ENCODE measurements around the gene DAZAP1. TPM values are rescaled to one million over a fixed set of nuclear protein-coding genes. Genes with fewer than 3 reads are reported as not detected.
"Not testable (repeated sequence)": the region's sequence is repeated elsewhere in the genome, so short reads cannot be mapped to it uniquely, and the experiment has no call there.

The DAZAP1 gene
- total RNA-seq, 1 experiment from 2014 or later: 151 TPM

- H3K36me3 Mint-ChIP-seq (ENCODE audit: insufficient read depth, unreplicated experiment): peaks cover 42% of the 10 kb centered on the region
- H3K27ac Mint-ChIP-seq (ENCODE audit: unreplicated experiment): no peak overlapping the region
- H3K4me3 Mint-ChIP-seq (ENCODE audit: low read depth, unreplicated experiment): no peak overlapping the region
- H3K9me3 Mint-ChIP-seq (ENCODE audit: low read depth, unreplicated experiment): no peaks in the 10 kb centered on the region
- DNase-seq: no peak
- TF ChIP-seq CTCF (IDR thresholded peaks at IDR 0.05; ENCODE audit: unreplicated experiment): no peak
- no peaks in the 10 kb centered on the region for H3K27me3 Mint-ChIP-seq (ENCODE audit: unreplicated experiment)
- no peaks in the 10 kb centered on the region for H3K4me1 Mint-ChIP-seq (ENCODE audit: low read depth, unreplicated experiment)
- intact Hi-C loops (cut with micrococcal nuclease; ENCODE audit: unreplicated experiment): no loop called here
- CTCF ChIA-PET: no interaction called here
- BruUV-seq (replicated peaks): no TSS peak
Observed at GRCh38 chr19:1417145-1417544, 9.8 kb downstream of the DAZAP1 start.

GRCh38 chr19:1417681-1418495, 10.5 kb downstream of the DAZAP1 start:
- peaks cover 47% of the 10 kb centered on the region for H3K36me3 Mint-ChIP-seq (ENCODE audit: insufficient read depth, unreplicated experiment)
- CTCF ChIA-PET: no interaction called here

GRCh38 chr19:1418496-1418775, 11.1 kb downstream of the DAZAP1 start:
- Mint-ChIP-seq H3K27ac (ENCODE audit: unreplicated experiment) (no peak overlapping the region), H3K36me3 (ENCODE audit: insufficient read depth, unreplicated experiment) (peaks cover 49% of the 10 kb centered on the region), H3K4me1 (ENCODE audit: low read depth, unreplicated experiment) (no peaks in the 10 kb centered on the region), H3K9me3 (ENCODE audit: low read depth, unreplicated experiment) (no peaks in the 10 kb centered on the region), H3K27me3 (ENCODE audit: unreplicated experiment) (no peaks in the 10 kb centered on the region), H3K4me3 (ENCODE audit: low read depth, unreplicated experiment) (no peak overlapping the region)
- intact Hi-C loops (cut with micrococcal nuclease; ENCODE audit: unreplicated experiment): no loop called here
- BruUV-seq (replicated peaks): no TSS peak
- DNase-seq: no peak
- CTCF ChIA-PET: interaction anchor here (1.1 kb wide), 1 partner anchor 8 kb away, joined by 3 read pairs; no protein-coding TSS in a partner anchor
- TF ChIP-seq CTCF (IDR thresholded peaks at IDR 0.05; ENCODE audit: unreplicated experiment): no peak

More at GRCh38 chr19:1417681-1418495, 10.5 kb downstream of the DAZAP1 start:
- no TSS peak for BruUV-seq (replicated peaks)
- DNase-seq: no peak
- intact Hi-C loops (cut with micrococcal nuclease; ENCODE audit: unreplicated experiment): no loop called here
- no peak for TF ChIP-seq CTCF (IDR thresholded peaks at IDR 0.05; ENCODE audit: unreplicated experiment)
- Mint-ChIP-seq H3K4me3 (ENCODE audit: low read depth, unreplicated experiment) (no peak overlapping the region), H3K4me1 (ENCODE audit: low read depth, unreplicated experiment) (no peaks in the 10 kb centered on the region), H3K9me3 (ENCODE audit: low read depth, unreplicated experiment) (no peaks in the 10 kb centered on the region), H3K27ac (ENCODE audit: unreplicated experiment) (no peak overlapping the region), H3K27me3 (ENCODE audit: unreplicated experiment) (no peaks in the 10 kb centered on the region)

- H3K27me3 Mint-ChIP-seq (ENCODE audit: unreplicated experiment): no peaks in the 10 kb centered on the region
- peaks cover 55% of the 10 kb centered on the region for H3K36me3 Mint-ChIP-seq (ENCODE audit: insufficient read depth, unreplicated experiment)
- no peak for TF ChIP-seq CTCF (IDR thresholded peaks at IDR 0.05; ENCODE audit: unreplicated experiment)
- no peaks in the 10 kb centered on the region for H3K4me1 Mint-ChIP-seq (ENCODE audit: low read depth, unreplicated experiment)
- intact Hi-C loops (cut with micrococcal nuclease; ENCODE audit: unreplicated experiment): no loop called here
- no peaks in the 10 kb centered on the region for H3K9me3 Mint-ChIP-seq (ENCODE audit: low read depth, unreplicated experiment)
- CTCF ChIA-PET: interaction anchor here (1.1 kb wide), 1 partner anchor 9 kb away, joined by 3 read pairs; no protein-coding TSS in a partner anchor
- H3K27ac Mint-ChIP-seq (ENCODE audit: unreplicated experiment): no peak overlapping the region
- no peak overlapping the region for H3K4me3 Mint-ChIP-seq (ENCODE audit: low read depth, unreplicated experiment)
- DNase-seq: no peak
- no TSS peak for BruUV-seq (replicated peaks)
Observed at GRCh38 chr19:1418951-1419738, 11.8 kb downstream of the DAZAP1 start.

GRCh38 chr19:1420085-1420484, 12.7 kb downstream of the DAZAP1 start:
- H3K27me3 Mint-ChIP-seq (ENCODE audit: unreplicated experiment); BruUV-seq (replicated peaks); CTCF ChIA-PET; H3K4me1 Mint-ChIP-seq (ENCODE audit: low read depth, unreplicated experiment); H3K9me3 Mint-ChIP-seq (ENCODE audit: low read depth, unreplicated experiment); DNase-seq; intact Hi-C loops (cut with micrococcal nuclease; ENCODE audit: unreplicated experiment); H3K27ac Mint-ChIP-seq (ENCODE audit: unreplicated experiment); H3K4me3 Mint-ChIP-seq (ENCODE audit: low read depth, unreplicated experiment): not testable (repeated sequence)
- peaks cover 56% of the 10 kb centered on the region for H3K36me3 Mint-ChIP-seq (ENCODE audit: insufficient read depth, unreplicated experiment)

Data from Calu3 (cell line).